Stimulated activated CD4-positive, alpha-beta T cell treated with anti-CD3 and anti-CD28 coated beads, Interleukin-12 subunit alpha, Interleukin-12 subunit beta, amount 100 ng/mL, for 24 hours (primary cell): ENCODE data around the gene UMODL1.
"Not testable (repeated sequence)": the region's sequence is repeated elsewhere in the genome, so short reads cannot be mapped to it uniquely, and the experiment has no call there.

Experiments
- DNase-seq, 2 experiments: peaks; one replicate each; pipeline ENCODE4 v3.0.0-alpha.2; 2020; ENCODE audit warnings: low read depth in 2 of 2

The UMODL1 gene

DNA sequence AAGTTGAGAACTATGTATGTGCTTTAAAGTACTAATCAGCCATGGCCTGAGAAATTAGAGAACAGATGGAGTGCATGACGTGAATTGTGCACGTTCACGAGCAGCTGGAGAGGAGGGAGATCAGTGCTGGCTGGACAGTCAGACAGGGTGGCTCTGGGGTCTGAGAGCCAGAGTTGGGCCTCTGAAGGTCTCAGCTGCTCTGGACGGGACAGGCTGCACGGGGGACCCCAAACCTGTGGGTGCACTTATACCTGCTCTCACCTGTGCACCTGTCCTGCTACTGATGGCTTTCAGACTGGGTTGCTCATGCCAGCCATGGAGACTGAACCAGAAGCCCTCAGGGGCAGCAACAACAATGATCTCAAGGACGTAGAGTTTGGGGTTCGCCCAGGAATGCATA lies 43.5 kb downstream of the UMODL1 start:
- no peak for DNase-seq

DNA sequence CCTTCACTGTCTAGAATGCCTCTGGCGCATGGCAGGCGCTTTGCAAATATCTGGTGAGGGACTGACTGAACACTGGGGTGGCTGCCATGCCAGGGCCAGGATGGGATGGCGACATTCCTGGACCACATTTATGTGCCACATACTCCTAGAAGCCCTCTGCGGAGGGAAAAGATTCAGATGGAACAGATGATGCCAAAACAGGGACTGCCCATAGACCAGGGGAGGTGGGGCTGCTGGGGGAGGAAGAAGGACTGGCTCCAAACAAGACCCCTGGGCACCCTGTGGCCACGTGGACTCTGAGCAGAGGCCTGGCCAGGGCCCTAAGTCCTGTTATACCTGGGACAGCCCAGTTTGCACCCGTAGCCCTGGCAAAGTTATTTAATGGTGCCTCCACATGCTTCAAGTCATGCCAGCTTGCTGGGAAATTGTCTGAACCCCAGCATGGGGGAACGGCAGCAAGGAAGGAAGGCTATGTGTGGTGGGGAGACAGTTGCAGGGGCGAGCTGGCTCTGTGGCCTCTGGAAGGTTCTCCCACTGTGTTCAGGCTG lies 44.1 kb downstream of the UMODL1 start:
- no peak for DNase-seq

DNA sequence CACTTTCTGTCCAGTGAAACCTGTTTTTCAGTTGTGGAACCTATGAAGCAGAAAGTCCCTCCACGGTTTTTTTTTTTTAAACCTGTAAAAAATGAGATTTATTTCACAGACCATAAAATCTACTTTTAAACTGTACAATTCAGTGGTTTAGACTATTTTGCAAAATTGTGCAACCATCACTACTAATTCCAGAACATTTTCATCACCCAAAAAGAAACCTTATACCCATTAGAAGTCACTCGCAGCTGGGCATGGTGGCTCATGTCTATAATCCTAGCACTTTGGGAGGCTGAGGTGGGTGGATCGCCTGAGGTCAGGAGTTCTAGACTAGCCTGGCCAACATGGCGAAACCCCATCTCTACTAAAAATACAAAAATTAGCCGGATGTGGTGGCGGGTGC lies 45.4 kb downstream of the UMODL1 start:
- DNase-seq, result not testable (repeated sequence)

DNA sequence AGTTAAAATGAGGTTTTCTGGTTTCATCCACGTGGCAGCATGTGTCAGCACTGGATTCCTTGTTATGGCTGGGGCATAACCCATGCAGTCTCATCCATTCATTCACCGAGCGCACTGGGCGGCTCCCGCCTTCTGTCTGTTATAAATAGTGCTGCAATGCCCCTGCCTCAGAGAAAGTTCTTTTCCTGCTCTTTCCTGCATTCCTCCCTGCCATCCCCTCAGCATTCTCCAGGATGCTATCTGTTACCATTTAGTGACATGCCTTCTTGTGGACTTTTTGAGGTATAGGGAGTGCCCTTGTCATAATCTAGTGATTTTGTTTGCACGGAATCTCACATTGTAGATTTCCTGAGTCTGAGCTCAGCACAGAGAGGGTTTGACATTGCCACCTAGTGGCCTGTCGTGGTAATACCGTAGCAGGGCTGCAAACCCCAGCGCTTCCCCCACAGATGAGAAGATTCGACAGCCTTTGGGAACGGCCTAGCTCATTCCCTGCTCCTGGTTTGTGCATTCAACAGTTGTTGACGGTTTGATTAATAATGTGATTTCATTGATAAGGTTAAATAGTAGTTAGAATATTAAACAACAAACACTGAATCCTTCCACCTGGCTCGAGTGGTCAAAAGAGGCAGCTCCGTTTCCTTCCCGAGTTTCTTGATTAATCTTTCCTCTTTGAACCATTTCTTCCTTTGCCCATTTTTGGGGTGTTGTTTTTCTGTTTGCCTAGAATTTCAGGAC lies 46.3 kb downstream of the UMODL1 start:
- peak; percentile 37 to 77 for DNase-seq

DNA sequence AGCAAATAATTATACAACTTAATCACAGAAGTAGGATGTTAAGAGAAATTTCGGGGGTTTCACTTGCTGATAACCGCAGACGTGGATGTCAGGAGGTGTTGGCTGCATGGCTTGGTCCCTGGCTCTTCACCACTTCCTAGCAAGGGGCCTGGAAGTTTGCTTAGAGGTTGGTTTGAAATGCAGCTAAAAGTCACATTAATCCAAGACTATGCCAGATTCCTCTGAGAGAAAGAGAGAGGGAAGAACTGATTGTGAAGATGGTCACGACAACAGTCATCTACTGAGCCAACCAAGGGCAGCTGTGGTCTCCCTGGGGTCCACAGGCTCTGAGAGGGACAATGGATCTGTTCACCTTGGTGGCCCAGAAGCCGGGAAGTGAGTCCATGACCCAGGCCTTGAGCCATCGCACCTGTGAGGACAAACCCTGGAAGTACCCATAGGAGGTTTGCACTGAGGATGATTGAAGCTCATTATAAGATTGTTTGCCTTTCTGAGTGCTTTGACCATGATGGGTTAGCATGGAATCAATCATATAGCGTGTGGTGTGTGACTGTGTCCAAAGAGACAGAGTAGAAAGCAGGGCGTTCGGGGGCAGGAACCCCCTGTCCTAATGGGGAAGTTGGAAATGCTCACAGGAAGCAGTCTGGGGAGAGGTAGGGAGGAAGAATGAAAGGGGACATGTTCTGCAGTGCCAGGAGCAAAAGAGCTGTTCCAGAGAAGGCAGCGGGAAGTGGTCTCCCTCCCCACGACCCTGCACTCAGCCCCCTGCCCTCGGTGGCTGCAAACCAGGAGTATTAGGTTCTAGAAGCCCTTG lies 47.1 kb downstream of the UMODL1 start:
- no peak for DNase-seq

DNA sequence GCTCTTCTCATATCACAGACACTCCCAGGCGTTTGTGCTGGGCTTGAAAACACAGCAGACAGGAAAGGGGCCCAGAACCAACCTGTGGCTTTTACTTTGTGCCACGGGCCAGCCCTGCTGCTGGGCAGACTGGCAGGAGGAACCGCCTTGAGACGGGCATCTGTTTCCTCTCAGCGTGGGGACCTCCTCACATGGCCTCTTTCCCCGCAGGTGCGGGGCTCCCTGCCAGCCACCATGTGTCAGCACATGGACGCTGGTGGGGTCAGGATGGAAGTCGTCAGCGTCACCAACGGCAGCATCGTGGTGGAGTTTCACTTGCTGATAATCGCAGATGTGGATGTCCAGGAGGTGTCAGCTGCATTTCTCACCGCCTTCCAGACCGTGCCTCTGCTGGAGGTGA lies 47.8 kb downstream of the UMODL1 start:
- DNase-seq, result no peak

DNA sequence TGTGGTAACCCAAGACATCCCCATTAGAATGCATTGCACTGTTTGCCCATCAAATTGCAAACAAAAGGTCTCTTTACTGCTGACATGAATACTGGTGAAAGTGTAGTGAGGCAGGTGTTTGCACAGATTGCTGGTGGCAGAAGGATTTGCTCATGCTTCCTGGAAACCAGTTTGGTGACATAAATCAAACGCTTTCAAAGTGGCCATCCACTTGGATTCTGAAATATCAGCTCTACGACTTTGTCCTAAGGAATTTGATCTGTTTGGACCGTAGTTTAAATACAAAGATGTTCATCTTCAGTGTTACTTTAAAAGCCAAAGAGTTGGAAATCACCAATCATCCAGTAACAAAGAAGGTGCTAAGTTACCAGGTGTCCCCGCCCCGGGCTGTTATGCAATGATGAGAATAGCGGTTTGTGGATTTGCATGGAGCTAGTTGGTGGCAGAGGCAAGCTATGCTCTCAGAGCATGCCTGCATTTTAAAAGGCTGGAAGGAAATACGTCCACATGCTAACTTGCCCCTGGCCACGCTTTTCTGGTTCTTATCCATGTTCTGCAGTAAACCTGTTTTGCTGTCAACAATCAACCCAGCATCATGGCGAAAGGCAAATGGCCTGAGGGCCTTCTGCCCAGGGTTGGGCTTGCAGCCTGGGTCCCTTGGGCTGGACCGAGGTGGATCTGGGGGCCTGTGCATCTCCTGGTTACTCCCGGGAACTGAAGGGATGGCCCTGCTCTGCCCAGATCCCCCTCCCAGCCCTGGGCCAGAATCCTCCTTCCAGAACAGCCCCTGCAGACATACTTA lies 49.2 kb downstream of the UMODL1 start:
- DNase-seq, result no peak

DNA sequence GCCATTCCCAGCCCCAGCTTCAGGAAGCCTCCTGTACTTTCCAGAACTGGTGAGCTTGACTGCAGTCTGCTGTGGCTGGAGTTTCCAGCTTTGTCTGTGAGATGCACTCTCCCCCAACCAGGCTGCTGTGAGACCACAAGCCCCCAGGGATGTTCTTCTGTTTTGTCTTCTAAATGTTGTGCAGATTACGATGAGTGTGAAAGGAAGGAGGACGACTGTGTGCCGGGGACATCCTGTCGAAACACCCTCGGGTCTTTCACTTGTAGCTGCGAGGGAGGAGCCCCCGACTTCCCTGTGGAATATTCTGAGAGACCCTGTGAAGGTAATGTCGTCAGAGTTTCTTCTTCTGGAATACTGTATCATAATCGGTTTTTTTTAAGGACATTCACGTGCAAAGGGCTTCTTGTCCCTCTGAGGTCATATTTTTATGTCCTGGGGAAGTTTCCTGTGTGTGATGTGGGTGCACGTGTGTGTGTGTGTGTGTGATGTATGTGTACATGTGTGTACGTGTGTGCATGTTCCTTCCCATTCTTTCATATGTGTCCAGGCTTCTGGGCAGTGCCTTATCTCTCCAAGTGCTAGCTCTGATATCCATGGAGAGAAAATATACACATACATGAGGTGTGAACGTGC lies 49.9 kb downstream of the UMODL1 start:
- no peak for DNase-seq

DNA sequence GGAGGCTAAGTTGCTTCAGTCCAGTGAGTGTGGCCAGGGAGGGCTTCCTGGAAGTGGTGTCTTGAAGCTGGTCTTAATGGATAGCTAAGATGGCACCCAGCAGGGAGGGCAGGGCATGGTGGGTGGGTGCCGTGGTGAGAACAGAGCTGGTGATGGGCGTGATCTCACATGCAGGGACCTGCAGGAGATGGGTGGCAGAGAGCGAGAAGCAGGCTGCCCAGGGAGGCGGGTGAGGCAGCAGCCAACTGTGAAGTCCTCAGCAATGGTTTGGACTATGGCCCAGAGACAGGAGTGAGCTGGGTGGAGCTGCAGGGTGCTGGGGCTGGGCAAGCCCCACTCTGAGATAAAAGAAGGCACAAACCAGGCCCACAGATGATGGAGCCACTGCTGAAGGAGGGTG lies 50.7 kb downstream of the UMODL1 start:
- DNase-seq, result no peak

DNA sequence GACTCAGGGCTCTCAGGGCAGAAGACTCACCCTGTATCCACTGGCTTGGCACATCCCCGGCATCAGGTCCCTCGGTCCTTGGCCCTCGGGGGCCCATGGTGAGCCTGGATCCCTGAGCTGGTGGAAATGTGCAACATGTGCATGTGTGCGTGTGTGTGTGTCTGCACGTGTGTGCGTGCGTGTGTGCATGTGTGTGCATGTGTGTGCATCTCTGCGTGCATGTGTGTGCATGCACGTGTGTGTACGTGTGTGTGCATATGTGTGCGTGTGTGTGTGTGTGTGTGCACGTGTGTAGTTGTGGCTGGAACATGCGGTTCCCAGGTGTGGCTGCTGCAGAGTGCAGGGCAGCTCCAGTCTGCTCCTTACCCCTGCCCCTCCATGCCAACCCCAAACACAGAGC lies 51.3 kb downstream of the UMODL1 start:
- DNase-seq, result no peak

DNA sequence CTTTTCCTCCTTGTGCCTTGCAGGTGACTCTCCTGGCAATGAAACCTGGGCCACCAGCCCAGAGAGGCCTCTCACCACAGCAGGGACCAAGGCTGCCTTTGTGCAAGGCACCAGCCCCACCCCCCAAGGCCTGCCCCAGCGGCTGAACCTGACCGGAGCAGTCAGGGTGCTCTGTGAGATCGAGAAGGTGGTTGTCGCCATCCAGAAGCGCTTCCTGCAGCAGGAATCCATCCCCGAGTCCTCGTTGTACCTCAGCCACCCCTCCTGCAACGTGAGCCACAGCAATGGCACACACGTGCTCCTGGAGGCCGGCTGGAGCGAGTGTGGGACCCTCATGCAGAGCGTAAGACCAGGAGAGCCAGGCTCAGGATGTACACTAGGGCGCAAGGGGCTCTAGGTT lies 51.7 kb downstream of the UMODL1 start:
- no peak for DNase-seq

DNA sequence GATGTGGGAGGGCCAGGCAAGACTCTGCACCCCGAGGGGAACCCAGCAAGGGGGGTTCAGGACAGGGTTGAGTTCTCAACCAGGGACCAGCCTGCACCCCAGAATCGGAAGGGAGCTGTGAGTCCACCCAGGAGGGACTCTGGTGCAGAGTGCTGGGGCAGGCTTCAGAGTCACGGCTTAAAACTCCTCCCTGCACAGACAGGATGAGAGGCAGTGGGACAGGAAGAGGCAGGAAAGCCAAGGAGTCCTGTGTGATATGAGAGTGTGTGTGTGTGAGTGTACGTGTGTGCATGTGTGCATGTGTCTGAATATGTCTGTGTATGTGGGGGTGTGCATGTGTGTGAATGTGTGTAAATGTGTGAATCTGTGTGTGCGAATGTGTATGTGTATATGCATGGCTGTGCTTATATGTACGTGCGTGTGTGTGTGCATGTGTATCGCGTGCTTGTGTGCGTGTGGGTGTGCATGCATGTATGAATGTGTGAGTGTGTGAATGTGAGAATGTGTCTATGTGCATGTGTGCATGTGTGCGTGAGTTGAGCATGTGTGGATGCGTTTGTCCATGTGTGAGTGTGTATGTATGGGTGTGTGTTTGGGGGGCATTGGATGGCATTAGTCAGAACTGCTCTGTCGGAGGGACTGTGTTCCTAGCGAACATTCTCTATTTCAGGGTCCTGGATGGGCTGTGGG lies 52.2 kb downstream of the UMODL1 start:
- DNase-seq, result no peak

DNA sequence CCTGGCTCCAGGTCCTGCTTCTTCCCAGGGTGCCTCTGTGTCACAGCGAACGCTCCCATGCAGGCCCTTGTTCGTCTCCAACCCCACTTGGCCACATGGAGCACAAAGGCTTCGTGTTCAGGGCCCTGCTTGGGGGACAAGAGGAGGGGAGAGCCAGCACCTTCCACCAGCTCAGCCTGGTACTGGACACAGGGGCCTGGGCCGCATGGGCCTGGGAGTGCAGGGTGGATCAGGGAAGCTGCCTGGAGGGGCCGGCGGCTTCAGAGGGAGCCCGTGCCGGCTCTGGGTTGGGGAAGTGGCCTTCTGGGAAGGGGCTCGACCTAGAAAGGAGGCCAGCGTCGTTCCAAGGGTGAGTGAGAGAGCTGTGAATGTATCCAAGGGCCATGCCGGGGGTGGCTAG lies 53.0 kb downstream of the UMODL1 start:
- DNase-seq, result no peak

DNA sequence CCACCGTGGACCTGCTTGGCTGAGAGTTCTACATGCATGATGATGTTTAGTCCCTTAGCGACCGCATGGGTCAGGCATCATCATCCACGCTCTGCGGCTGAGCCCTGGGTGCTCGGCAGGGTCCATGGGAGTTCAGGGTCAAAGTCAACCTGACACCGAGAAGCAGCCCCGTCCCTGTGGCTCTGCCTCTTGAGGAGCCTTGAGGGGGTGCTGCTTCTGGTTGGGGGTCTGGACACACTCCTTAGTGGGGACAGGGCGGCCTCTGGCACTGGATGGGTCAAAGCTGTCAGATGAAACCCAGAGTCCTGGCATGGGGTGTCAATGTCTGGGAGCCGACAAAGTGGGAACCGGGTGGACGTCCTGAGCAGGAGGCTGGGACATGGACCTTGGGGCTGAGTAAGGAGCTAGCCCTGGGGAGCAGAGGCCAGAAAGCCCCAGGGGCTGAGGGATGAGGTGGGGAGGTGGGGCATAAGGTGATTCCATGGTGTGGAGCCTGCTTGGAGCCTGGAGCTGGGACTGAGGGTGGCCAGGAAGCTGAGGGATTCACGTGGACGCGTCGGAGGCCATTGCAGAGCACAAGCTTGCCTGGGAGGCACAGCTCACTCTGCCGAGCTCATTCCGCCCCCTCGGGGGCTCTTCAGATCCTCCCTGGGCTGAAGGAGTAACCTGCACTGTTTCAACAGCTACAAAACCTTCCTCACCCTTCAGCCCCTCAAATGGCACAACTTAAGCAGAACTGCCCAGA lies 53.9 kb downstream of the UMODL1 start:
- no peak for DNase-seq

DNA sequence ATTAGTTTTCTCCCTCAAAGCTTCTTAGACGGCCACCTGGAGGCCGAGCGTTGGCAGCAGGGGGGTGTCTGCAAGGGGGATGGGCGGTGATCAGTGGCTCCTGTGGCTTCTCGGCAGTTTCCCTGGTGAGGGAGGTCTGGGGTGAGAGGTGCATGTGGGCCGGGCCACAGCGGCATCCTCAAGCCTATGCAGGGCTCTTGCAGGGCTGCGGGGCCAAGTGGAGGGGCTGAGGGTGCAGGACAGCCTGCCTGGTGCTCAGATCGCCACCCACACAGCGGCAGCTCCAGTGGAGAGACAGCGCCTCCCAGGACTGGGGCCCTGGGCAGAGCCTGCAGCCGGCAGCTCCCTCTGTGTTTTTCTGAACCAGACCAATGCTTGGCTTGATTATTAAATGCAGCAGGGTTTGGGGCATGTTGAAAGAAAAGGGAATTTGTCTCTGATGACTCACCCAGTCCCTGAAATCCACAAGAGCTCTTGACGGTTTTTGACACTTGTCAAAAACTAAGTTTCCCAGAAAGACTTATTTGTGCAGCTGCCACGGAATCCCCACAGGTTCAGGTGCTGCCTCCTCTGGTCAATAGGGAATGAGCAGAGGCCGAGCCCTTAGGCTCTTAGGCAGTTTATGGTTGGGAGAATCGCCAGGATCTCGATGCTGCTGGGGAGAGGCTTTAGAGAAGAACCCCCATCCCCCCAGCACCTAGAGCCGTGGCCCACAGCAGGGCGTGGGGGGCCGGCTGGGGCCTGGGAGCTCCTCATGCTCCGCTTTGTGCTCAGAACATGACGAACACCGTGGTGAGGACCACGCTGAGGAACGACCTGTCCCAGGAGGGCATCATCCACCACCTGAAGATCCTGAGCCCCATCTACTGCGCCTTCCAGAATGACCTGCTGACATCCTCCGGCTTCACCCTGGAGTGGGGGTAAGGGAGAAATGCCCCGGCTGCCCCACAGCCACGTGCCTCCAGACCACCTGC lies 54.7 kb downstream of the UMODL1 start:
- no peak for DNase-seq

DNA sequence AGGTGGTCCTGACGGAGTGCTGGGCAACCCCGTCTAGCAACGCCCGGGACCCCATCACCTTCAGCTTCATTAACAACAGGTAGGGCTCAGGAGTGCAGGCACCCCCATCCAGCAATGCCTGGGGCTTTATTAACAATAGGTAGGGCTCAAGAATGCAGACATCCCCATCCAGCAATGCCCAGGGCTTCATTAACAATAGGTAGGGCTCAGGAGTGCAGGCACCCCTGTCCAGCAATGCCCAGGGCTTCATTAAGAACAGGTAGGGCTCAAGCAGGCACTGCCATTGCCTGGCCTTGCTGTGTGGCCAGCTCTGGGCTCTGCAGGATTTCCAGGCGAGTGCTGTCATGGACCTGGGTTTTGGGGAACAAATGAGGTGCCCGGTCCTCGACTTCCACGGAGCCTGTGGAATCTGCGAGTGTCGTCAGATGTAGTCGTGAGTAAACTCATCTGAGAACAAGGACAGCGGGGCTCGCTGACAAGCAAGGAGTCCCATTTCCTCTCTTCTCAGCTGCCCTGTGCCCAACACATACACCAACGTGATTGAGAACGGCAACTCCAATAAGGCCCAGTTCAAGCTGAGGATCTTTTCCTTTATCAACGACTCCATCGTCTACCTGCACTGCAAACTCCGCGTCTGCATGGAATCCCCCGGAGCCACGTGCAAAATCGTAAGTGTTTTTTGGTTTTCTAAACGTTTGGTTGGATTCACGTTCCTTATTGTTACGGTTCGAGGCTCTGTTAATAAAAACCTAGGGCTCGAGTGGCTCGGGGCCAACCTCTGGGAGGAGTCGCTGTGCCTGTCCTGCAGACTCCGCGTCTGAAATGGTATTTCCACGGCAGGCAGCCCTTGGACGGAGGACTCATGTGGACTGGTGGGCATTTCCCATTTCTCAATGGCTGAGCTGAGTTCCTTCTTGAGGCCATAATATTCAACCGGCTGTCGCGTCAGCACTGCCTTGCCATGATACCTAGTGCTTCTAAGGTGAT lies 56.3 kb downstream of the UMODL1 start:
- DNase-seq, result no peak

DNA sequence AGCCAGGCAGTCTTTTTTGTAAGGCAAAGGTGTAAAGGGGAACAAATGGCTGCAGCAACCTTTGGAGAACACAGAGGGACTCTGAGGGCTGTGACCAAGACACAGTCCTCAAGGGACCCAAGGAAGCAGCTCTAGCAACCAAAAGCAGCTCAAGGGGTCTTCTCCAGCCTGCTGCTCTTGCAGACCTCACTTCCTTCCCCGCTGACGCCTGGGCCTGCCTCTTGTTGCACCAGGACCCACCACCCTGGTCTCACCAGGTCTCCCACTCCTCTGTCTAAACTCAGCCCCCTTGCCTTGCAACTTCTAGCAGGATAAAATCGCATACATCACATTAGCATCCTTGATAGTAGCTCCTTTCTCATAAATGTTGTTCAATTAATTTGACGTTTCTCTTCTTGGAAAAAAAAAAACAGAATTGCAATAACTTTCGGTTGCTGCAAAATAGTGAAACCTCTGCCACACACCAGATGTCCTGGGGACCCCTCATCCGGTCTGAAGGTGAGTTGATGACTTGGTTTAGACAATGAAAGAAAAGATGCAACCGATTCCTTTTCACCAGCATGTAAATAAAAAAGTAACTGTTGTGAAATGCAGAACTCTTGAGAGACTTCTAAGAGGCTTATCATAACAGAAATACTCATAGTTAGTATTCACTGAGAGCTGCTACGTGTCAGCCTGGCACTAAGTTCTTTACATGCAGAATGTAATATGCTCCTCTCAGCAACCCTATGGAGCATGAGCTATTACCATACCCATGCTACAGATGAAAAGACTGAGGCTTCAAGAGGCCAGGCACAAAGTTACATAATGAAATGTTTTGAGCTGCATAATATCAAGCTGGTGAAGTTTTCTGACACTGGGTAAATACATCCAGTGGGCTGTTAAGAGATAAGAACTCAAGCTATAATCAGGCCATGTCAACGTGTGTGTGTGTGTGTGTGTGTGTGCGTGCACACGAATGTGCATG lies 58.5 kb downstream of the UMODL1 start:
- no peak for DNase-seq
